Loucy (cell line): ENCODE results near the gene ROBO2.

Experiments used
- EZH2phosphoT487 ChIP-seq: fragments of 200-600 bp; IDR thresholded peaks from 2 replicates; pipeline ENCODE4 v1.6.1; 2018; ENCODE audit warnings: antibody characterized with exemption, mild to moderate bottlenecking, moderate library complexity, borderline replicate concordance
- TF ChIP-seq, protein P1 (sequence below): fragments of 200-600 bp; sonication (generic); conservative IDR thresholded peaks from 2 replicates; pipeline ENCODE4 v1.5.1; 2014; ENCODE audit warnings: mild to moderate bottlenecking, antibody characterized with exemption, low read length

GRCh38 chr3:77254967-77255831, 215.3 kb downstream of the ROBO2 start:
- TF ChIP-seq, protein P1, sequence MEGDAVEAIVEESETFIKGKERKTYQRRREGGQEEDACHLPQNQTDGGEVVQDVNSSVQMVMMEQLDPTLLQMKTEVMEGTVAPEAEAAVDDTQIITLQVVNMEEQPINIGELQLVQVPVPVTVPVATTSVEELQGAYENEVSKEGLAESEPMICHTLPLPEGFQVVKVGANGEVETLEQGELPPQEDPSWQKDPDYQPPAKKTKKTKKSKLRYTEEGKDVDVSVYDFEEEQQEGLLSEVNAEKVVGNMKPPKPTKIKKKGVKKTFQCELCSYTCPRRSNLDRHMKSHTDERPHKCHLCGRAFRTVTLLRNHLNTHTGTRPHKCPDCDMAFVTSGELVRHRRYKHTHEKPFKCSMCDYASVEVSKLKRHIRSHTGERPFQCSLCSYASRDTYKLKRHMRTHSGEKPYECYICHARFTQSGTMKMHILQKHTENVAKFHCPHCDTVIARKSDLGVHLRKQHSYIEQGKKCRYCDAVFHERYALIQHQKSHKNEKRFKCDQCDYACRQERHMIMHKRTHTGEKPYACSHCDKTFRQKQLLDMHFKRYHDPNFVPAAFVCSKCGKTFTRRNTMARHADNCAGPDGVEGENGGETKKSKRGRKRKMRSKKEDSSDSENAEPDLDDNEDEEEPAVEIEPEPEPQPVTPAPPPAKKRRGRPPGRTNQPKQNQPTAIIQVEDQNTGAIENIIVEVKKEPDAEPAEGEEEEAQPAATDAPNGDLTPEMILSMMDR = peak; percentile 85
- TF ChIP-seq EZH2phosphoT487 = no peak
